ENCODE measurements around the gene VSTM4. TPM values are rescaled to one million over a fixed set of nuclear protein-coding genes. Genes with fewer than 3 reads are reported as not detected.

VSTM4 gene
- polyA plus RNA-seq, 1 of the 3 experiments (the other 2 are of a cell fraction) = 0.39 TPM

GRCh38 chr10:49133706-49134248 lies 18.5 kb upstream of the VSTM4 start, which contains the start of gene FAM170B (continued):
- no peak for TF ChIP-seq EP300 (IDR thresholded peaks at IDR 0.05; ENCODE audit: borderline replicate concordance in 1 of 2, low read depth in 1 of 2, low read length in 1 of 2)
- no peak for TF ChIP-seq EZH2phosphoT487 (IDR thresholded peaks at IDR 0.05; ENCODE audit: borderline replicate concordance, low read depth)

- Histone ChIP-seq H3K4me1 (ENCODE audit: control insufficient read depth in 1 of 2, insufficient read depth in 2 of 2, low read depth in 1 of 2, low read length in 1 of 2) (peaks cover 0 to 2% of the 10 kb centered on the region in 2 experiments; a peak in 1 of 4 replicates), H3K27ac (ENCODE audit: low read depth in 2 of 2, low read length in 1 of 2) (no peak overlapping the region), H3K27me3 (ENCODE audit: insufficient read depth) (no peaks in the 10 kb centered on the region), H3K9me2 (no peaks in the 10 kb centered on the region), H3K4me2 (no peak overlapping the region), H2AFZ (ENCODE audit: low read depth) (no peak overlapping the region), H3K79me2 (ENCODE audit: insufficient read depth) (no peaks in the 10 kb centered on the region), H3K36me3 (replicated peaks in 1 of 2; ENCODE audit: control insufficient read depth in 1 of 2, insufficient read depth in 2 of 2, low read length in 1 of 2) (no peaks in the 10 kb centered on the region), H3K9me3 (no peaks in the 10 kb centered on the region), H4K20me1 (ENCODE audit: insufficient read depth) (no peaks in the 10 kb centered on the region), H3K4me3 (ENCODE audit: low read depth in 2 of 2, low read length in 1 of 2) (no peak overlapping the region), H3K9ac (no peak overlapping the region), H3F3A (replicated peaks; ENCODE audit: insufficient read depth) (no peaks in the 10 kb centered on the region)
- CTCF ChIA-PET = no interaction called here
- DNase-seq = no peak
- TF ChIP-seq TAF1 (IDR thresholded peaks at IDR 0.05; ENCODE audit: borderline replicate concordance, low read depth, low read length) (no peak), IRF3 (IDR thresholded peaks at IDR 0.05; ENCODE audit: low read depth, low read length) (no peak), RFX5 (IDR thresholded peaks at IDR 0.05; ENCODE audit: low read length) (no peak), GABPA (IDR thresholded peaks at IDR 0.05; ENCODE audit: low read depth) (no peak), TEAD4 (IDR thresholded peaks at IDR 0.05; ENCODE audit: borderline replicate concordance, insufficient read depth) (no peak), FOXJ3 (CRISPR knock-in tag; IDR thresholded peaks at IDR 0.05) (no peak), ZBTB33 (IDR thresholded peaks at IDR 0.05; ENCODE audit: borderline replicate concordance, low read depth) (no peak), CHD2 (IDR thresholded peaks at IDR 0.05; ENCODE audit: low read length, partially characterized antibody) (no peak), EZH2phosphoT487 (IDR thresholded peaks at IDR 0.05; ENCODE audit: borderline replicate concordance, low read depth) (no peak)
- WGBS (ENCODE audit: low lambda C conversion rate) = 49% methylated on average over 2 of the region's 2 CpGs
- POLR2A ChIA-PET = no interaction called here
These were observed 17.0 kb upstream of the VSTM4 start for GRCh38 chr10:49132362-49132737.
